Peyer's patch (tissue), 4 donors: ENCODE data around the gene NDUFAB1. TPM values are rescaled to one million over a fixed set of nuclear protein-coding genes. Genes with fewer than 3 reads are reported as not detected.

Experiments
- DNase-seq, 3 donors: peaks; one replicate each; pipeline ENCODE4 v3.0.0-alpha.2; 2017 to 2019
- H3K27ac ChIP-seq, 4 donors: fragments of 200-600 bp; sonication (generic); one replicate each; pipeline ENCODE4 v1.5.1; 2016 to 2019
- H3K27me3 ChIP-seq, 2 donors: fragments of 200-600 bp; sonication (generic); one replicate each; pipeline ENCODE4 v1.5.1; 2019
- H3K36me3 ChIP-seq, 3 donors: fragments of 200-600 bp; sonication (generic); one replicate each; pipeline ENCODE4 v1.5.1; 2016 to 2019
- H3K4me1 ChIP-seq, 4 donors: fragments of 200-600 bp; sonication (generic); one replicate each; pipeline ENCODE4 v1.5.1; 2016 to 2019
- H3K4me3 ChIP-seq, 4 donors: fragments of 200-600 bp; sonication (generic); 1 replicate in 3 of 4; 2 replicates in 1 of 4; pipeline ENCODE4 v1.5.1; 2016 to 2019; ENCODE audit warnings: mild to moderate bottlenecking in 1 of 4
- H3K9me3 ChIP-seq, 4 donors: fragments of 200-600 bp; sonication (generic); one replicate each; pipeline ENCODE4 v1.5.1; 2016 to 2019; ENCODE audit warnings: mild to moderate bottlenecking in 1 of 4
- POLR2A ChIP-seq, 2 donors: fragments of 450-650 bp; IDR thresholded peaks; one replicate each; pipeline ENCODE4 v1.5.1; 2017; ENCODE audit warnings: antibody characterized with exemption in 2 of 2, mild to moderate bottlenecking in 2 of 2, moderate library complexity in 2 of 2
- total RNA-seq, 4 donors: library from RNA; depleted of rRNA; stranded (reverse); fragments of >200 nt; gene quantifications; one replicate each; pipeline ENCODE4 v1.1.0, GENCODE V29; 2016
- TF ChIP-seq, protein P1 (sequence below), 6 experiments: fragments of 450-650 bp in 4 of 6; fragments of 200-600 bp in 2 of 6; sonication (generic) in 1 of 6; IDR thresholded peaks; one replicate each; pipeline ENCODE4 v1.5.1; 2017 to 2019; ENCODE audit warnings: antibody characterized with exemption in 6 of 6, mild to moderate bottlenecking in 3 of 6, moderate library complexity in 1 of 6

The NDUFAB1 gene
- total RNA-seq, 4 donors from 2014 or later, result 49.4 to 115 (median 92.8) TPM

DNA sequence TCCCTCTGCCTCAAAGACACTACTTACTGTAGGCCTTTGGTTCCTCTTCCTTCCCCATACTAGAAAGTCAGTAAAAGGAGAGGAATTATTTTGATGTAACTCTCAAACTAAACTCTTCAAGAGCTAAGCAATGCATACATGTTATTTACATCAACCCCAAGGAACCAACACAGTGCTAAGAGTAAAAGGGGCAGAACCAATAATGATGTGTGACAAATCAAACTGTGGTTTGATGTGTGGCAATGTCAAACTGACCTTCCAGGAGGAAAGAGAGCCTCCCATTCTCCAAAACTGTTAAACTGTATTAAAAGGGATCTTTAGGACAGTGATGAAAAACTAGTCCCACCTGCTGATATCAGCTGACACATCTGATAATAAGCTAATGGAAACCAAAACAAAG, 15.7 kb downstream of the NDUFAB1 start:
- Histone ChIP-seq H3K9me3 (no peaks in the 10 kb centered on the region), H3K36me3 (peaks cover 0 to 75% (median 0%) of the 10 kb centered on the region in 3 donors), H3K4me3 (no peak overlapping the region), H3K4me1 (peaks cover 0 to 5% (median 0%) of the 10 kb centered on the region in 4 donors), H3K27me3 (no peaks in the 10 kb centered on the region), H3K27ac (no peak overlapping the region)
- TF ChIP-seq, protein P1, sequence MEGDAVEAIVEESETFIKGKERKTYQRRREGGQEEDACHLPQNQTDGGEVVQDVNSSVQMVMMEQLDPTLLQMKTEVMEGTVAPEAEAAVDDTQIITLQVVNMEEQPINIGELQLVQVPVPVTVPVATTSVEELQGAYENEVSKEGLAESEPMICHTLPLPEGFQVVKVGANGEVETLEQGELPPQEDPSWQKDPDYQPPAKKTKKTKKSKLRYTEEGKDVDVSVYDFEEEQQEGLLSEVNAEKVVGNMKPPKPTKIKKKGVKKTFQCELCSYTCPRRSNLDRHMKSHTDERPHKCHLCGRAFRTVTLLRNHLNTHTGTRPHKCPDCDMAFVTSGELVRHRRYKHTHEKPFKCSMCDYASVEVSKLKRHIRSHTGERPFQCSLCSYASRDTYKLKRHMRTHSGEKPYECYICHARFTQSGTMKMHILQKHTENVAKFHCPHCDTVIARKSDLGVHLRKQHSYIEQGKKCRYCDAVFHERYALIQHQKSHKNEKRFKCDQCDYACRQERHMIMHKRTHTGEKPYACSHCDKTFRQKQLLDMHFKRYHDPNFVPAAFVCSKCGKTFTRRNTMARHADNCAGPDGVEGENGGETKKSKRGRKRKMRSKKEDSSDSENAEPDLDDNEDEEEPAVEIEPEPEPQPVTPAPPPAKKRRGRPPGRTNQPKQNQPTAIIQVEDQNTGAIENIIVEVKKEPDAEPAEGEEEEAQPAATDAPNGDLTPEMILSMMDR (IDR thresholded peaks at IDR 0.05), result no peak
- no peak for TF ChIP-seq POLR2A (IDR thresholded peaks at IDR 0.05)
- no peak for DNase-seq

GRCh38 chr16:23579371-23579770, 16.7 kb downstream of the NDUFAB1 start:
- no peak for DNase-seq
- Histone ChIP-seq H3K27me3 (no peaks in the 10 kb centered on the region), H3K4me1 (peaks cover 0 to 5% (median 0%) of the 10 kb centered on the region in 4 donors), H3K36me3 (peaks cover 0 to 74% (median 0%) of the 10 kb centered on the region in 3 donors), H3K4me3 (no peak overlapping the region), H3K27ac (no peak overlapping the region), H3K9me3 (no peaks in the 10 kb centered on the region)
- no peak for TF ChIP-seq POLR2A (IDR thresholded peaks at IDR 0.05)
- TF ChIP-seq, protein P1 (IDR thresholded peaks at IDR 0.05), result no peak

DNA sequence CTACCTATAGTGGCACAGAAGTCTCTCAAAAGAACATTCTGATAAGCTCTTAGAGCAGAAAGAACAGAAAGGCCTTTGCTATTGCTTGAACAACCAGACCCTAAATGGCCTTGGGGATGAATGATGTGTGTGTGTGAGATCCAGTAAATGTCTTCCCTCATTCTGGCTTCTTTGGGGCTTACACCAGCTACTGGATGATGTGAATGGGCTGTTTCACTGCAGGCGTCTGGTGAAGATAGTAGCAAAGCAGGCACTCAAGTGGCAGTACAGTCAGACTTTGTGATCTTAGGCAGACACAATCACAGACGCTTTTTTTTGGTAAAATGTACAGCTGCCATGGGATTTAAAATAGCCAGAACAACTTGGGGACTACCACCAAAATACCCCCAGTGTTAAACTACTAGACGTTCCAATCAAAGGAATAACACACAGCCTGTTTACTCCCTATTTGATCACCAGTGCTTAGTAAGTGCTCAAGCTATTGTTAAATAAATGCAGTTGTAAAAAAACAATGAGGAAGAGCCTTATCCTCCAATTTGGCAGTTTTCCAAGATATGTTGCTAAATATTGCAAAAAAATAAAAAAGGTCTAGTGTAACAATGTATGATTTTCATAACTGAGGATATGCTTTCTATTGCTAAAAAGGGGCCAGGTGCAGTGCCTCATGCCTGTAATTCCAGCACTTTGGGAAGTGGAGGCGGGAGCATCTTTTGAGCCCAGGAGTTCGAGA, 17.9 kb downstream of the NDUFAB1 start:
- Histone ChIP-seq H3K4me3 (no peak overlapping the region), H3K36me3 (peaks cover 0 to 73% (median 0%) of the 10 kb centered on the region in 3 donors), H3K27ac (no peak overlapping the region), H3K9me3 (no peaks in the 10 kb centered on the region), H3K4me1 (peaks cover 0 to 5% (median 0%) of the 10 kb centered on the region in 4 donors), H3K27me3 (no peaks in the 10 kb centered on the region)
- no peak for DNase-seq
- TF ChIP-seq POLR2A (IDR thresholded peaks at IDR 0.05), result no peak

DNA sequence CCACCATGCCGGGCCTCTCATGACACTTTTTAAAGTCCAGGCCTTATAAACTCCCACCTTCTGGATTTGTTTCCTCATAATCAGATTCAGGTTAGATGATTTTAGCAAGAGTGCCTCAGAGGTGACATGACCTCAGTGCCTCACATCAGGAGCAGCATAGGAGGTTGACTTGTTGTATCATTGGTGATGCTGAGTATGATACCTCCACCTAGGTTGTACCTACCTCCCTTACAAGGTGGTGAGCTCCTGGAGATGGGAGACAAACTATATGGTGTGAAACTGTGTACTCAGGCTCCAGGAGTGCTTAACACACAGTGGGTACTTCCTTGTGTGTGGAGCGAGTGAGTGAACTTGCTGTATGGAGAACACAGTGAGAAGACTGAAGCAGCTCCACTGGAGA, 18.6 kb downstream of the NDUFAB1 start:
- no peak for DNase-seq
- Histone ChIP-seq H3K4me3 (no peak overlapping the region), H3K4me1 (peaks cover 0 to 5% (median 0%) of the 10 kb centered on the region in 4 donors), H3K9me3 (no peaks in the 10 kb centered on the region), H3K27ac (no peak overlapping the region), H3K27me3 (no peaks in the 10 kb centered on the region), H3K36me3 (peaks cover 0 to 73% (median 0%) of the 10 kb centered on the region in 3 donors)
- TF ChIP-seq, protein P1 (IDR thresholded peaks at IDR 0.05), result no peak
- no peak for TF ChIP-seq POLR2A (IDR thresholded peaks at IDR 0.05)

DNA sequence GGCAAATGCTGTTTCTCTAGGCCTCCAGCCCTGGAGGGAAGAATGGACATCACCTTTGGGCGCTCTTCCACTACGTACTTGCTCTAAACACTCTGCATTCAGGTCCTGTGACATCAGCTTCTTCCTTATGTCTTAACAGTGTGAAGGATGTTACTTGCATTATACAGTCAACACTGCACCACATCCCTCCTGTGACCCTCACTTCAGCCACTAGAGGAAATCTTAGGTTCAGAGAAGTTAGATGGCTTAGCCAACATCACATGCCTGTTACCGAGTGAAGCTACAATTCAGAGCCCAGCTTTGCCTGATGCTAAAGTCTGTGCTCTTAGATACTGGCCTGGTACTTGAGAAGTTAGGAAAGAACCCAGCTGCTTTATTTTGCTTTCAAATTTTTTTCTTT, 20.3 kb downstream of the NDUFAB1 start:
- no peak overlapping the region for H3K4me3 ChIP-seq
- H3K36me3 ChIP-seq, result peaks cover 0 to 71% (median 0%) of the 10 kb centered on the region in 3 donors
- DNase-seq, result no peak
- H3K4me1 ChIP-seq, result peaks cover 0 to 5% (median 1%) of the 10 kb centered on the region in 4 donors
- no peak overlapping the region for H3K27ac ChIP-seq
- H3K27me3 ChIP-seq, result no peaks in the 10 kb centered on the region
- TF ChIP-seq, protein P1 (IDR thresholded peaks at IDR 0.05), result no peak
- H3K9me3 ChIP-seq, result no peaks in the 10 kb centered on the region

DNA sequence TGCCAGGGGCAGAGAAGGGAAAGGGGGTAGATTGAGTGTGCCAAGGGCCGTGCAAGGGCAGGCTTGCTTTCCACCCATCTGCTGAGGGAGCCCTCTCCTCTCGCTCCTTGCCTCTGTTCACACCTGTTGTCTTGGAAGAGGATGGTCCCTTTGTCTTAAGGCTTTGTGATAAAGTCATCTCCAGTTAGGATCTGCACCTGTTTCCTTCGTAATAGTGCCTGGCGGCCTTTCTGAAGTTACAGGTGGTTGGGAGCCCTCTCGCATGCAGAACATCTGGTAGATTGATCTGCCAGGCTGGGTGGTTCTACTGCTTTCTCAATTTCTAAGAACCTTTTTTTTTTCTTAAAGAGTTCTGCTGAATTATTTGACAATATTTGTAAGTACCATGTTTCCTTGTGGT, 22.3 kb downstream of the NDUFAB1 start:
- Histone ChIP-seq H3K4me1 (peaks cover 0 to 5% (median 1%) of the 10 kb centered on the region in 4 donors), H3K9me3 (no peaks in the 10 kb centered on the region), H3K36me3 (peaks cover 0 to 72% (median 0%) of the 10 kb centered on the region in 3 donors), H3K27ac (no peak overlapping the region), H3K4me3 (no peak overlapping the region), H3K27me3 (no peaks in the 10 kb centered on the region)
- no peak for DNase-seq
- TF ChIP-seq POLR2A (IDR thresholded peaks at IDR 0.05), result no peak
- TF ChIP-seq, protein P1 (IDR thresholded peaks at IDR 0.05), result no peak
